ENCODE results near the gene PALD1.
A peak's percentile ranks its signal among the peaks of the same experiment; 100 is the strongest.

Gene PALD1

GRCh38 chr10:70549962-70550458 lies 71.4 kb downstream of the PALD1 start:
- in situ Hi-C loops (cut with HindIII; ENCODE audit: low pct_ligation_motif_present, low sequenced_read_pairs) = loop anchor here (25.0 kb wide), 2 partner anchors 112 to 212 kb away; partner anchors contain the start of gene ADAMTS14
- H3K4me3 ChIP-seq (ENCODE audit: low read depth, low read length) = no peak overlapping the region
- peak; percentile 48 for DNase-seq
- no peak overlapping the region for H3K27ac ChIP-seq
- H3K27me3 ChIP-seq (replicated peaks) = no peaks in the 10 kb centered on the region
- H3K36me3 ChIP-seq (replicated peaks) = no peaks in the 10 kb centered on the region
- TF ChIP-seq, protein P1, sequence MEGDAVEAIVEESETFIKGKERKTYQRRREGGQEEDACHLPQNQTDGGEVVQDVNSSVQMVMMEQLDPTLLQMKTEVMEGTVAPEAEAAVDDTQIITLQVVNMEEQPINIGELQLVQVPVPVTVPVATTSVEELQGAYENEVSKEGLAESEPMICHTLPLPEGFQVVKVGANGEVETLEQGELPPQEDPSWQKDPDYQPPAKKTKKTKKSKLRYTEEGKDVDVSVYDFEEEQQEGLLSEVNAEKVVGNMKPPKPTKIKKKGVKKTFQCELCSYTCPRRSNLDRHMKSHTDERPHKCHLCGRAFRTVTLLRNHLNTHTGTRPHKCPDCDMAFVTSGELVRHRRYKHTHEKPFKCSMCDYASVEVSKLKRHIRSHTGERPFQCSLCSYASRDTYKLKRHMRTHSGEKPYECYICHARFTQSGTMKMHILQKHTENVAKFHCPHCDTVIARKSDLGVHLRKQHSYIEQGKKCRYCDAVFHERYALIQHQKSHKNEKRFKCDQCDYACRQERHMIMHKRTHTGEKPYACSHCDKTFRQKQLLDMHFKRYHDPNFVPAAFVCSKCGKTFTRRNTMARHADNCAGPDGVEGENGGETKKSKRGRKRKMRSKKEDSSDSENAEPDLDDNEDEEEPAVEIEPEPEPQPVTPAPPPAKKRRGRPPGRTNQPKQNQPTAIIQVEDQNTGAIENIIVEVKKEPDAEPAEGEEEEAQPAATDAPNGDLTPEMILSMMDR (IDR thresholded peaks at IDR 0.05; ENCODE audit: low read depth, low read length, missing control alignments) = peak; percentile 89

- no peaks in the 10 kb centered on the region for H3K36me3 ChIP-seq (replicated peaks)
- H3K27me3 ChIP-seq (replicated peaks) = no peaks in the 10 kb centered on the region
- TF ChIP-seq, protein P1 (IDR thresholded peaks at IDR 0.05; ENCODE audit: low read depth, low read length, missing control alignments) = no peak
- no peak for DNase-seq
- H3K27ac ChIP-seq = no peak overlapping the region
- no peak overlapping the region for H3K4me3 ChIP-seq (ENCODE audit: low read depth, low read length)
- in situ Hi-C loops (cut with HindIII; ENCODE audit: low pct_ligation_motif_present, low sequenced_read_pairs) = loop anchor here (25.0 kb wide), 2 partner anchors 112 to 212 kb away; partner anchors contain the start of gene ADAMTS14
Observed at GRCh38 chr10:70550459-70550858, 71.9 kb downstream of the PALD1 start.

DNA sequence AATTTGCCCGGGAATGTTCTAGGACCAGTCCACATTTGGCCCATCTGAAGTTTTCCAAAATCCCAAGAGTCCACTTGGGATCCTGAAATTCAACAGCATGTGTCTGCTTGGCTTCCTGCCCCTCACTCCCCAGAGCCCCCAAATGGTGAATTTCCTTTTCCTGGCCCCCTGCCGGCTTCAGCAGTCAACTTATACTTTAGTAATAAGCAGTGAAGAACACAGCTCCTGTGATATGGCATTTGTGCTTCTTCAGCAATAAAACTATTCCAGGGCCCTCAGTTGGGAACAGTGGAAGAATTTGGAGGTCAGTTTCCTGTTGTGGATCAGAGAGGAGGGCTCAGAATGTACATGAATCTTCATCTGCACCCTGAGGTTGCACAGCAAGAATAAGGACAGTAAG lies 72.9 kb downstream of the PALD1 start:
- Histone ChIP-seq H3K27me3 (replicated peaks) (no peaks in the 10 kb centered on the region), H3K27ac (peak overlapping the region; percentile 16), H3K36me3 (replicated peaks) (no peaks in the 10 kb centered on the region), H3K4me3 (ENCODE audit: low read depth, low read length) (no peak overlapping the region)
- TF ChIP-seq, protein P1 (IDR thresholded peaks at IDR 0.05; ENCODE audit: low read depth, low read length, missing control alignments) = peak; percentile 30
- no peak for DNase-seq
- in situ Hi-C loops (cut with HindIII; ENCODE audit: low pct_ligation_motif_present, low sequenced_read_pairs) = loop anchor here (25.0 kb wide), 2 partner anchors 111 to 211 kb away; partner anchors contain the start of gene ADAMTS14

- Histone ChIP-seq H3K36me3 (replicated peaks) (no peaks in the 10 kb centered on the region), H3K27me3 (replicated peaks) (no peaks in the 10 kb centered on the region), H3K27ac (peak overlapping the region; percentile 16), H3K4me3 (ENCODE audit: low read depth, low read length) (no peak overlapping the region)
- TF ChIP-seq, protein P1 (IDR thresholded peaks at IDR 0.05; ENCODE audit: low read depth, low read length, missing control alignments) = no peak
- peak; percentile 91 for DNase-seq
- in situ Hi-C loops (cut with HindIII; ENCODE audit: low pct_ligation_motif_present, low sequenced_read_pairs) = loop anchor here (25.0 kb wide), 2 partner anchors 110 to 210 kb away; partner anchors contain the start of gene ADAMTS14
Observed at GRCh38 chr10:70551971-70552422, 73.4 kb downstream of the PALD1 start.

DNA sequence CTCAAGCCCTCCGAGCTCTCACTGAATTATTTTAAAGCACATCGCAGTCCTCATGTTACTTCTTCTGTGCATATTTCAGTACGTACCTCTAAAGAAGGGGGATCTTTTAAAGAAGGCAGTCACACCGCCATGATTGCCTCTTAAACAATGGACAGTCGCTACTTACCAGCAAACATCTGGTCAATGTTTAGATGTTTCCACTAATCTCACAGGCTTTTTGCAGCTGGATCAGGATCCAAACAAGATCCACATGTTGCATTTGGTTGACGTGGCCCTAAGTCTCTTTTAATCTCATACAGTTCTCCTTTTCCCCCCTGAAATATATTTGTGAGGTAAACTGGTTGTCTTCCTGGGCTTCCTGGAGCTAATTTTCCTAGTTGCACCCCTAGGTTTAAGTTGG lies 74.0 kb downstream of the PALD1 start:
- no peaks in the 10 kb centered on the region for H3K27me3 ChIP-seq (replicated peaks)
- H3K36me3 ChIP-seq (replicated peaks) = no peaks in the 10 kb centered on the region
- in situ Hi-C loops (cut with HindIII; ENCODE audit: low pct_ligation_motif_present, low sequenced_read_pairs) = loop anchor here (25.0 kb wide), 2 partner anchors 110 to 210 kb away; partner anchors contain the start of gene ADAMTS14
- DNase-seq = no peak
- no peak overlapping the region for H3K4me3 ChIP-seq (ENCODE audit: low read depth, low read length)
- TF ChIP-seq, protein P1 (IDR thresholded peaks at IDR 0.05; ENCODE audit: low read depth, low read length, missing control alignments) = no peak
- H3K27ac ChIP-seq = peak overlapping the region; percentile 40

Measured in brain microvascular endothelial cell (primary cell).